Measurements from ENCODE around the gene DEPDC1B. TPM values are rescaled to one million over a fixed set of nuclear protein-coding genes. Genes with fewer than 3 reads are reported as not detected.

DEPDC1B gene
- total RNA-seq, 1 donor from 2014 or later, result 0.74 TPM

DNA sequence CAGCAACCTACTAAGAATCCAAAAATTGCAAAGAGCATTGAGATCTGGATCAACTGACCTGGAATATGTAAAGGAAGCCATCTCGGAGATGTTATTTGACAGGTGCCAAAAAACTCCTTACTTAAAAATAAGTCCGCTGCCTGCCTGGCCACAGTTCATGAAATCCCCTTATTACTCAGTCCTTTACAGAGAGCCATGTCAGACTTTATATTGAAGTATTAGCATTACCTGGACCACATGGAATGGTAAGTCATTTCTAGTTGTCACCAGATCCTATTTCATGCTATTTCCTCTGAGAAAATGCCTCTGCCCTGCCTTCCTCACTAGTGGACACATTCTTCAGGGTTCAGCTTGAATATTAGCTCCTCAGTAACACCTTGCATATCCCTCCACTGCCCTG is 115.7 kb downstream of the DEPDC1B start:
- Histone ChIP-seq H3K4me1 (no peaks in the 10 kb centered on the region), H3K9me3 (no peaks in the 10 kb centered on the region), H3K27ac (no peak overlapping the region), H3K36me3 (no peaks in the 10 kb centered on the region), H3K27me3 (no peaks in the 10 kb centered on the region), H3K4me3 (no peak overlapping the region)
- DNase-seq (ENCODE audit: extremely low spot score in 2 of 2), result no peak
- TF ChIP-seq, protein P1, sequence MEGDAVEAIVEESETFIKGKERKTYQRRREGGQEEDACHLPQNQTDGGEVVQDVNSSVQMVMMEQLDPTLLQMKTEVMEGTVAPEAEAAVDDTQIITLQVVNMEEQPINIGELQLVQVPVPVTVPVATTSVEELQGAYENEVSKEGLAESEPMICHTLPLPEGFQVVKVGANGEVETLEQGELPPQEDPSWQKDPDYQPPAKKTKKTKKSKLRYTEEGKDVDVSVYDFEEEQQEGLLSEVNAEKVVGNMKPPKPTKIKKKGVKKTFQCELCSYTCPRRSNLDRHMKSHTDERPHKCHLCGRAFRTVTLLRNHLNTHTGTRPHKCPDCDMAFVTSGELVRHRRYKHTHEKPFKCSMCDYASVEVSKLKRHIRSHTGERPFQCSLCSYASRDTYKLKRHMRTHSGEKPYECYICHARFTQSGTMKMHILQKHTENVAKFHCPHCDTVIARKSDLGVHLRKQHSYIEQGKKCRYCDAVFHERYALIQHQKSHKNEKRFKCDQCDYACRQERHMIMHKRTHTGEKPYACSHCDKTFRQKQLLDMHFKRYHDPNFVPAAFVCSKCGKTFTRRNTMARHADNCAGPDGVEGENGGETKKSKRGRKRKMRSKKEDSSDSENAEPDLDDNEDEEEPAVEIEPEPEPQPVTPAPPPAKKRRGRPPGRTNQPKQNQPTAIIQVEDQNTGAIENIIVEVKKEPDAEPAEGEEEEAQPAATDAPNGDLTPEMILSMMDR (IDR thresholded peaks at IDR 0.05), result no peak
- TF ChIP-seq POLR2A (IDR thresholded peaks at IDR 0.05) (no peak), POLR2AphosphoS5 (IDR thresholded peaks at IDR 0.05; ENCODE audit: insufficient read depth in 1 of 2, low read depth in 1 of 2) (no peak)
- intact Hi-C loops (cut with DNase I), result no loop called here

DNA sequence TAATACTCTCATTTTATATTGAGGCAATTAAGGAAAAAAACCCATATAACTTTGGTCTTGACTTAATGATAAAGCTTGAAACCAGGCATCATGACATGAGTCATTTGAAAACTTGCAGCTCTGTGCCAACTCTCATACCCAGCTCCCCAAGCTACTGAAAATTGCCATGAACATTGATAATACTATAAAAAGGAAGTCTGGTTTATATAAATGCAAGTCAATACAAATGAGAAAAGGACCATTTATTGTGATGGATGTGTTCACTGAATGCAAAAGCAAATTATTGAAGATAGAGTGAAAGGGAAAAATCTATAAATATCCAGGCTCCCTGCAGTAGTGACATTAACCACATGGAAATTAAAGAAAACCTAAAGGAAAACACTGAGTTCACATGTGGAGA is 116.3 kb downstream of the DEPDC1B start:
- no peak overlapping the region for H3K27ac ChIP-seq
- H3K36me3 ChIP-seq, result no peaks in the 10 kb centered on the region
- H3K27me3 ChIP-seq, result no peaks in the 10 kb centered on the region
- no peaks in the 10 kb centered on the region for H3K4me1 ChIP-seq
- intact Hi-C loops (cut with DNase I), result no loop called here
- no peak for DNase-seq (ENCODE audit: extremely low spot score in 2 of 2)
- no peaks in the 10 kb centered on the region for H3K9me3 ChIP-seq
- TF ChIP-seq, protein P1 (IDR thresholded peaks at IDR 0.05), result no peak
- TF ChIP-seq POLR2A (IDR thresholded peaks at IDR 0.05) (no peak), POLR2AphosphoS5 (IDR thresholded peaks at IDR 0.05; ENCODE audit: insufficient read depth in 1 of 2, low read depth in 1 of 2) (no peak)
- H3K4me3 ChIP-seq, result no peak overlapping the region

DNA sequence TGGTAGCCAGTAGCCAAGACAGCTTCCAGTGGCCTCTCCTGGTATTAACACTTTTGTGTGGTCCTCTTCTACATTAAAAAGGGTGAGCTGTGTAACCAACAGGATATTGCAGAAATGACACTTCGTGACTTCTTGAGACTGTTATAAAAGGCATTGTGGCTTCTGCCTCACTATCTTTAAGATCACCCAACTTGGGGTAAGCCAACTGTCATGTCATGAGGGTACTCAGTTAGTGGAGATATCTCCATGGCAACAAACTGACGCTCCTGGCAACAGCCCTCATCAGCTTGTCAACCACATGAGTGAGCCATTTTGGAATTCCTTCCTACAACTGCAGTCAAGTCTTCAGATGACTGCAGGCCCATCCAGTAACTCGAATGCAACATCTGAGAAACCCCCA is 121.7 kb downstream of the DEPDC1B start:
- no peaks in the 10 kb centered on the region for H3K4me1 ChIP-seq
- TF ChIP-seq POLR2AphosphoS5 (IDR thresholded peaks at IDR 0.05; ENCODE audit: insufficient read depth in 1 of 2, low read depth in 1 of 2) (no peak), POLR2A (IDR thresholded peaks at IDR 0.05) (no peak)
- TF ChIP-seq, protein P1 (IDR thresholded peaks at IDR 0.05), result no peak
- no peaks in the 10 kb centered on the region for H3K27me3 ChIP-seq
- no peaks in the 10 kb centered on the region for H3K9me3 ChIP-seq
- H3K27ac ChIP-seq, result no peak overlapping the region
- no peak overlapping the region for H3K4me3 ChIP-seq
- intact Hi-C loops (cut with DNase I), result no loop called here
- no peaks in the 10 kb centered on the region for H3K36me3 ChIP-seq
- no peak for DNase-seq (ENCODE audit: extremely low spot score in 2 of 2)

DNA sequence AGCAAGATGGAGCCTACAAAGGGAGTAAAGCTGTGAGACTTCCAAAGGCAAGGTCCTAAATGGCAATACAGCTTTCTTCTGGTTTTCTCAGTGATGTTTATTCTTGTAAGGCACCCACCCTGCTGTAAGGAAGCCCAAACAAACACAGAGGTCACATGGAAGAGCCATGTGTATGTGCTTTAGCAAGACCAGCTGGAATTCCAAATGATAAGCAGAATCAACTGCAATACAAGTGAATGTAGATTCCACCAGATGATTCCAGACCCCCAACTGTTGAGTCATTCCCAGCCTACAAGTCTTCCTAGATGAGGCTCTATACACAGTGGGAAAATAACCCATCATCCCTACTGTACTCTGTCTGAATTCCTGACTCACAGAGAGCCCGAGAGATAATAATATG is 122.8 kb downstream of the DEPDC1B start:
- intact Hi-C loops (cut with DNase I), result no loop called here
- DNase-seq (ENCODE audit: extremely low spot score in 2 of 2), result no peak
- H3K36me3 ChIP-seq, result no peaks in the 10 kb centered on the region
- no peaks in the 10 kb centered on the region for H3K9me3 ChIP-seq
- H3K27me3 ChIP-seq, result no peaks in the 10 kb centered on the region
- no peak overlapping the region for H3K27ac ChIP-seq
- no peak overlapping the region for H3K4me3 ChIP-seq
- TF ChIP-seq, protein P1 (IDR thresholded peaks at IDR 0.05), result no peak
- no peak for TF ChIP-seq POLR2A (IDR thresholded peaks at IDR 0.05)
- no peak for TF ChIP-seq POLR2AphosphoS5 (IDR thresholded peaks at IDR 0.05; ENCODE audit: insufficient read depth in 1 of 2, low read depth in 1 of 2)
- H3K4me1 ChIP-seq, result no peaks in the 10 kb centered on the region

- no peaks in the 10 kb centered on the region for H3K4me1 ChIP-seq
- TF ChIP-seq, protein P1 (IDR thresholded peaks at IDR 0.05), result no peak
- H3K27me3 ChIP-seq, result no peaks in the 10 kb centered on the region
- no peaks in the 10 kb centered on the region for H3K9me3 ChIP-seq
- no peak overlapping the region for H3K4me3 ChIP-seq
- no peak overlapping the region for H3K27ac ChIP-seq
- no peak for DNase-seq (ENCODE audit: extremely low spot score in 2 of 2)
- H3K36me3 ChIP-seq, result no peaks in the 10 kb centered on the region
- intact Hi-C loops (cut with DNase I), result no loop called here
Observed at GRCh38 chr5:60576425-60576824, 123.5 kb downstream of the DEPDC1B start.
